KMS-11 (cell line): ENCODE measurements around the gene PTPRN2.
"Not testable (repeated sequence)": the region's sequence is repeated elsewhere in the genome, so short reads cannot be mapped to it uniquely, and the experiment has no call there.

Source experiments
- H2AFZ ChIP-seq: fragments of 200-600 bp; sonication (generic); 2 replicates; pipeline ENCODE4 v1.6.1; 2016; ENCODE audit warnings: antibody characterized with exemption, mixed run types, low read depth
- H3K27ac ChIP-seq: fragments of 200-600 bp; sonication (generic); 2 replicates; pipeline ENCODE4 v1.6.1; 2016; ENCODE audit warnings: mild to moderate bottlenecking, mixed run types
- H3K27me3 ChIP-seq: fragments of 200-600 bp; sonication (generic); 2 replicates; pipeline ENCODE4 v1.6.1; 2017; ENCODE audit warnings: mild to moderate bottlenecking, low read depth, mixed run types, moderate library complexity; ENCODE audit not compliant: insufficient read depth
- H3K36me3 ChIP-seq: fragments of 200-600 bp; sonication (generic); 2 replicates; pipeline ENCODE4 v1.6.1; 2017; ENCODE audit warnings: mild to moderate bottlenecking, mixed run types; ENCODE audit not compliant: insufficient read depth
- H3K4me1 ChIP-seq: fragments of 200-600 bp; sonication (generic); 2 replicates; pipeline ENCODE4 v1.6.1; 2016; ENCODE audit warnings: mild to moderate bottlenecking, low read depth, mixed run types; ENCODE audit not compliant: poor library complexity, severe bottlenecking
- H3K4me2 ChIP-seq: fragments of 200-600 bp; sonication (generic); 2 replicates; pipeline ENCODE4 v1.7.0; 2016; ENCODE audit warnings: mild to moderate bottlenecking, mixed run types
- H3K4me3 ChIP-seq: fragments of 200-600 bp; sonication (generic); IDR thresholded peaks from 2 replicates; pipeline ENCODE4 v1.6.1; 2017; ENCODE audit warnings: low read depth, low read length, mixed read lengths; ENCODE audit not compliant: insufficient read depth
- H3K79me2 ChIP-seq: fragments of 200-600 bp; sonication (generic); 2 replicates; pipeline ENCODE4 v1.6.1; 2016; ENCODE audit warnings: low read depth, mixed run types; ENCODE audit not compliant: insufficient read depth
- H3K9ac ChIP-seq: fragments of 200-600 bp; sonication (generic); 2 replicates; pipeline ENCODE4 v1.6.1; 2016; ENCODE audit warnings: mild to moderate bottlenecking, mixed run types
- H4K20me1 ChIP-seq: fragments of 200-600 bp; sonication (generic); 2 replicates; pipeline ENCODE4 v1.6.1; 2016; ENCODE audit warnings: mild to moderate bottlenecking, mixed run types; ENCODE audit not compliant: insufficient read depth
- TF ChIP-seq, protein P1 (sequence below): fragments of 200-600 bp; sonication (generic); conservative IDR thresholded peaks from 2 replicates; pipeline ENCODE4 v1.6.1; 2017; ENCODE audit warnings: low read depth, mild to moderate bottlenecking, antibody characterized with exemption, low read length, moderate library complexity, mixed read lengths

Gene PTPRN2

DNA sequence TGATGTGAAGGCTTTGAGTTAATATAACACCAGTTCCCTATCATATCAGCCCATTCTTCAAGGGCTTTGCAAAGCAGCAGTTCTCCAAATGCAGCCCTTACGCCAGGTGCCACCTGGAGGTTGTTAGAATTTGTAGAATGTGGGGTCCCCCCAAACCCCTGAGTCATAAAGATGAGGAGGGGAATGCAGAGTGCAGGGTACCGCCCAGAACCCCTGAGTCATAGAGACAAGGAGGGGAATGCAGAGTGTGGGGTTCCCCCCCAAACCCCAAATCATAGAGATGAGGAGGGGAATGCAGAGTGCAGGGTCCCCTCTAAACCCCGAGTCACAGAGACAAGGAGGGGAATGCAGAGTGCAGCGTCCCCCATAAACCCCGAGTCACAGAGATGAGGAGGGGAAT, 605.8 kb downstream of the PTPRN2 start:
- H3K36me3 ChIP-seq = no peaks in the 10 kb centered on the region
- TF ChIP-seq, protein P1, sequence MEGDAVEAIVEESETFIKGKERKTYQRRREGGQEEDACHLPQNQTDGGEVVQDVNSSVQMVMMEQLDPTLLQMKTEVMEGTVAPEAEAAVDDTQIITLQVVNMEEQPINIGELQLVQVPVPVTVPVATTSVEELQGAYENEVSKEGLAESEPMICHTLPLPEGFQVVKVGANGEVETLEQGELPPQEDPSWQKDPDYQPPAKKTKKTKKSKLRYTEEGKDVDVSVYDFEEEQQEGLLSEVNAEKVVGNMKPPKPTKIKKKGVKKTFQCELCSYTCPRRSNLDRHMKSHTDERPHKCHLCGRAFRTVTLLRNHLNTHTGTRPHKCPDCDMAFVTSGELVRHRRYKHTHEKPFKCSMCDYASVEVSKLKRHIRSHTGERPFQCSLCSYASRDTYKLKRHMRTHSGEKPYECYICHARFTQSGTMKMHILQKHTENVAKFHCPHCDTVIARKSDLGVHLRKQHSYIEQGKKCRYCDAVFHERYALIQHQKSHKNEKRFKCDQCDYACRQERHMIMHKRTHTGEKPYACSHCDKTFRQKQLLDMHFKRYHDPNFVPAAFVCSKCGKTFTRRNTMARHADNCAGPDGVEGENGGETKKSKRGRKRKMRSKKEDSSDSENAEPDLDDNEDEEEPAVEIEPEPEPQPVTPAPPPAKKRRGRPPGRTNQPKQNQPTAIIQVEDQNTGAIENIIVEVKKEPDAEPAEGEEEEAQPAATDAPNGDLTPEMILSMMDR = no peak
- no peaks in the 10 kb centered on the region for H3K79me2 ChIP-seq
- H4K20me1 ChIP-seq = no peaks in the 10 kb centered on the region
- no peak overlapping the region for H3K9ac ChIP-seq
- no peak overlapping the region for H3K4me2 ChIP-seq
- no peaks in the 10 kb centered on the region for H3K4me1 ChIP-seq
- H2AFZ ChIP-seq = no peak overlapping the region
- H3K27me3 ChIP-seq = peaks cover 3% of the 10 kb centered on the region; the same call in 1 of the 2 replicates
- no peak overlapping the region for H3K4me3 ChIP-seq
- no peak overlapping the region for H3K27ac ChIP-seq

DNA sequence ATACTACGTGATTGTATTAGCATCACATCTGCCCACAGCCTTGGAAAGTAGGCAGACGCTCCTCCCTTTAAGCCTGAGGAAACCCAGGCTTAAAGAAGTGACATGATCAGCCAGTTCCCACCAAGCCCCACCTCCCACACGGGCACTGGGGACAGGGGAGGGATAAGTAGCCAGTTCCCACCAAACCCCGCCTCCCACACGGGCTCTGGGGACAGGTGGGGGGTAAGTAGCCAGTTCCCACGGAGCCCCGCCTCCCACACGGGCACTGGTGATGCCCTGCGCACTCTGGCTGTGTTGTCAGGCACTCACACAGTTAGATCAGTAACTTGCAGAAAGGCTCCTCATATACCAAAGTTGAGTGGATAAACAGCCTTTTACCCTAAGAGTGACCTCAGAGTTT, 606.8 kb downstream of the PTPRN2 start:
- Histone ChIP-seq H3K4me3 (no peak overlapping the region), H4K20me1 (no peaks in the 10 kb centered on the region), H3K36me3 (no peaks in the 10 kb centered on the region), H3K79me2 (no peaks in the 10 kb centered on the region), H3K4me2 (no peak overlapping the region), H3K27me3 (peaks cover 3% of the 10 kb centered on the region; the same call in 1 of the 2 replicates), H2AFZ (no peak overlapping the region), H3K9ac (no peak overlapping the region), H3K4me1 (no peaks in the 10 kb centered on the region), H3K27ac (no peak overlapping the region)
- TF ChIP-seq, protein P1 = no peak

DNA sequence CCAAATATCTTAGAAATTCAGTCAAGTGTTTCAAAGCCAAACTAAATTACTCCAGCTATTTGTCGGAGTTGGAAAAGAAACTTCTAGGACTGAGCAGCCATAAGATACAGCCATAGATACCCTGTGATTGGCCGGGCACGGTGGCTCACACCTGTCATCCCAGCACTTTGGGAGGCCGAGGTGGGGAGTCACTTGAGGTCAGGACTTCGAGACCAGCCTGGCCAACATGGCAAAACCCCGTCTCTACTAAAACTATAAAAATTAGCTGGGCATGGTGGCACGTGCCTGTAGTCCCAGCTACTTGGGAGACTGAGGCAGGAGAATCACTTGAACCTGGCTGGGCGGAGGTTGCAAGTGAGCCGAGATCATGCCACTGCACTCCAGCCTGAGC, 607.3 kb downstream of the PTPRN2 start:
- not testable (repeated sequence) for H3K36me3 ChIP-seq, H3K4me1 ChIP-seq, H3K27me3 ChIP-seq, H3K27ac ChIP-seq, H3K9ac ChIP-seq, H4K20me1 ChIP-seq, H3K4me2 ChIP-seq, H3K4me3 ChIP-seq, H3K79me2 ChIP-seq, H2AFZ ChIP-seq

DNA sequence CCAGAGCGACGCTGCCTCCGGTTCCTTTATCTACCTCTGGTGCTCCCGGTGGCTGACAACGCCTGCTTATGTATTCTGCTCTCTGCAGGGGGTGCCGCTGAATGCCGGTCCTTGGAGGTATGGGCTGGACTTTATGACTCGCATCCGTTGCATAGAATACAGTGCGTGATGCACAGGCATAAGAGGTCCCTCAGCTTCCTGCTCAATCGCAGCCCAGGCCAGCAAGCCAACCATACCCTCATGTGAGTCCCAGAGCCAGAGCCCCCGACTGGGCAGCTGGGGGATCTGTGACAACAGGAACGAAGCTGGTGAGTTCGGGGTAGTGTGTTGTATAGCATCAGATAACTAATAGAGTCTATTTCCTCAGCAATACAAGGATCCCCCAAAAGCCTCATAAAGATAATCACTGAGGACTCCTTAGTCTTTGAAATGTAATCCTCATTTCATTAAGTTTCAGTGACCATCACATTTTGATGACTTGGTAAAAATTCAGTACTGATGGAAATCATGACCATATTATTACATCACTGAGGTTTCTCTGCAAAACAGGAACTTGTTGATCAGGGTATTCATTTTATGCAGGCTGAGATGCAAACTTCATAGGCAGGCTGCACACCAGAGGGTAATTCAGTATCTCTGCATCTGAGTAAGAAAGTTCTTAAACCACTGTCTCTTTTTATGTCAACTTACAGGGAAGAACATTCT, 607.8 kb downstream of the PTPRN2 start:
- TF ChIP-seq, protein P1 = no peak
- H3K4me1 ChIP-seq = no peaks in the 10 kb centered on the region
- no peak overlapping the region for H3K4me2 ChIP-seq
- H2AFZ ChIP-seq = no peak overlapping the region
- no peaks in the 10 kb centered on the region for H3K36me3 ChIP-seq
- no peaks in the 10 kb centered on the region for H4K20me1 ChIP-seq
- H3K79me2 ChIP-seq = no peaks in the 10 kb centered on the region
- H3K9ac ChIP-seq = no peak overlapping the region
- no peaks in the 10 kb centered on the region; the same call in 1 of the 2 replicates for H3K27me3 ChIP-seq
- no peak overlapping the region for H3K4me3 ChIP-seq
- no peak overlapping the region for H3K27ac ChIP-seq

DNA sequence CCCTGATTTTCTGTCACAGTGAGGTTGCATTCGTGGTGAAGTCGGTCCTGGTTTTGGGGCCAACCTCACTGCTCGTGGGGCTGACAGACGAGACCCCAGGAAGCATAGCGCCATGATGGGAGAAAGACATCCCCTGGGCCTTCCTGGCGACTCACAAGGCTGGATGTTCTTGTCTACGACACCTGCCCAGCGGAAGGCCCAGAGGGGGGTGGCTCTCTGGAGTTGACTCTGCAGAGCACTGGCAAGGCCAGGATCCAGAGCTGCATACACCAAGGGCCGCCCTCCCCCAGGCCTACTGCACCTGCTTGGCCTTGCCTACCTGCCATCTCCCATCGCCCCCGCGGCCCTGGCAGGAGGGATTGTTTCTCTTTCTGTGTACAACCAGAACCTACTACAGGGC, 608.9 kb downstream of the PTPRN2 start:
- no peak overlapping the region for H3K4me3 ChIP-seq
- H3K4me1 ChIP-seq = no peaks in the 10 kb centered on the region
- H3K27me3 ChIP-seq = no peaks in the 10 kb centered on the region; the same call in 1 of the 2 replicates
- H3K79me2 ChIP-seq = no peaks in the 10 kb centered on the region
- no peak overlapping the region for H3K4me2 ChIP-seq
- TF ChIP-seq, protein P1 = no peak
- no peak overlapping the region for H2AFZ ChIP-seq
- H3K9ac ChIP-seq = no peak overlapping the region
- no peaks in the 10 kb centered on the region for H3K36me3 ChIP-seq
- H4K20me1 ChIP-seq = no peaks in the 10 kb centered on the region
- no peak overlapping the region for H3K27ac ChIP-seq
